Measurements from ENCODE around the gene FBXL16.

The FBXL16 gene

GRCh38 chr16:726188-726437 lies 20.5 kb upstream of the FBXL16 start:
- H3K27ac ChIP-seq (ENCODE audit: low read length) = no peak overlapping the region
- no peaks in the 10 kb centered on the region for H3K36me3 ChIP-seq (ENCODE audit: control insufficient read depth, low read depth, low read length)
- H3K4me3 ChIP-seq (ENCODE audit: low read length) = peak overlapping the region; percentile 59
- H3K27me3 ChIP-seq (ENCODE audit: control insufficient read depth, insufficient read depth, low read length) = peaks cover 18% of the 10 kb centered on the region
- no peaks in the 10 kb centered on the region for H3K4me1 ChIP-seq (ENCODE audit: control insufficient read depth, low read depth, low read length)
- H3K9ac ChIP-seq (ENCODE audit: low read length) = no peak overlapping the region
- no peaks in the 10 kb centered on the region for H3K9me3 ChIP-seq (ENCODE audit: control insufficient read depth, low read depth, low read length)

GRCh38 chr16:725463-726187 lies 20.0 kb upstream of the FBXL16 start:
- peak overlapping the region; percentile 59 for H3K4me3 ChIP-seq (ENCODE audit: low read length)
- no peaks in the 10 kb centered on the region for H3K9me3 ChIP-seq (ENCODE audit: control insufficient read depth, low read depth, low read length)
- H3K9ac ChIP-seq (ENCODE audit: low read length) = no peak overlapping the region
- no peaks in the 10 kb centered on the region for H3K36me3 ChIP-seq (ENCODE audit: control insufficient read depth, low read depth, low read length)
- H3K27me3 ChIP-seq (ENCODE audit: control insufficient read depth, insufficient read depth, low read length) = peaks cover 18% of the 10 kb centered on the region
- H3K4me1 ChIP-seq (ENCODE audit: control insufficient read depth, low read depth, low read length) = no peaks in the 10 kb centered on the region
- no peak overlapping the region for H3K27ac ChIP-seq (ENCODE audit: low read length)

GRCh38 chr16:725041-725376 lies 19.4 kb upstream of the FBXL16 start:
- Histone ChIP-seq H3K4me1 (ENCODE audit: control insufficient read depth, low read depth, low read length) (peaks cover 3% of the 10 kb centered on the region), H3K27me3 (ENCODE audit: control insufficient read depth, insufficient read depth, low read length) (peaks cover 18% of the 10 kb centered on the region), H3K9ac (ENCODE audit: low read length) (no peak overlapping the region), H3K27ac (ENCODE audit: low read length) (no peak overlapping the region), H3K4me3 (ENCODE audit: low read length) (no peak overlapping the region), H3K9me3 (ENCODE audit: control insufficient read depth, low read depth, low read length) (no peaks in the 10 kb centered on the region), H3K36me3 (ENCODE audit: control insufficient read depth, low read depth, low read length) (no peaks in the 10 kb centered on the region)

GRCh38 chr16:724188-725040 lies 18.8 kb upstream of the FBXL16 start:
- H3K9ac ChIP-seq (ENCODE audit: low read length) = no peak overlapping the region
- H3K4me3 ChIP-seq (ENCODE audit: low read length) = no peak overlapping the region
- peaks cover 9% of the 10 kb centered on the region for H3K4me1 ChIP-seq (ENCODE audit: control insufficient read depth, low read depth, low read length)
- H3K27me3 ChIP-seq (ENCODE audit: control insufficient read depth, insufficient read depth, low read length) = peaks cover 18% of the 10 kb centered on the region
- H3K27ac ChIP-seq (ENCODE audit: low read length) = no peak overlapping the region
- H3K9me3 ChIP-seq (ENCODE audit: control insufficient read depth, low read depth, low read length) = no peaks in the 10 kb centered on the region
- no peaks in the 10 kb centered on the region for H3K36me3 ChIP-seq (ENCODE audit: control insufficient read depth, low read depth, low read length)

- peaks cover 18% of the 10 kb centered on the region for H3K27me3 ChIP-seq (ENCODE audit: control insufficient read depth, insufficient read depth, low read length)
- H3K9ac ChIP-seq (ENCODE audit: low read length) = no peak overlapping the region
- no peaks in the 10 kb centered on the region for H3K9me3 ChIP-seq (ENCODE audit: control insufficient read depth, low read depth, low read length)
- no peaks in the 10 kb centered on the region for H3K36me3 ChIP-seq (ENCODE audit: control insufficient read depth, low read depth, low read length)
- no peak overlapping the region for H3K4me3 ChIP-seq (ENCODE audit: low read length)
- peaks cover 9% of the 10 kb centered on the region for H3K4me1 ChIP-seq (ENCODE audit: control insufficient read depth, low read depth, low read length)
- H3K27ac ChIP-seq (ENCODE audit: low read length) = no peak overlapping the region
Observed at GRCh38 chr16:723695-724094, 18.1 kb upstream of the FBXL16 start.

- Histone ChIP-seq H3K36me3 (ENCODE audit: control insufficient read depth, low read depth, low read length) (no peaks in the 10 kb centered on the region), H3K27me3 (ENCODE audit: control insufficient read depth, insufficient read depth, low read length) (peaks cover 18% of the 10 kb centered on the region), H3K4me3 (ENCODE audit: low read length) (no peak overlapping the region), H3K4me1 (ENCODE audit: control insufficient read depth, low read depth, low read length) (peaks cover 9% of the 10 kb centered on the region), H3K9ac (ENCODE audit: low read length) (no peak overlapping the region), H3K9me3 (ENCODE audit: control insufficient read depth, low read depth, low read length) (no peaks in the 10 kb centered on the region), H3K27ac (ENCODE audit: low read length) (no peak overlapping the region)
Observed at GRCh38 chr16:722835-723633, 17.4 kb upstream of the FBXL16 start.

GRCh38 chr16:721765-722540 lies 16.4 kb upstream of the FBXL16 start:
- Histone ChIP-seq H3K36me3 (ENCODE audit: control insufficient read depth, low read depth, low read length) (no peaks in the 10 kb centered on the region), H3K9me3 (ENCODE audit: control insufficient read depth, low read depth, low read length) (no peaks in the 10 kb centered on the region), H3K27me3 (ENCODE audit: control insufficient read depth, insufficient read depth, low read length) (peaks cover 13% of the 10 kb centered on the region), H3K27ac (ENCODE audit: low read length) (no peak overlapping the region), H3K9ac (ENCODE audit: low read length) (no peak overlapping the region), H3K4me1 (ENCODE audit: control insufficient read depth, low read depth, low read length) (peaks cover 9% of the 10 kb centered on the region), H3K4me3 (ENCODE audit: low read length) (no peak overlapping the region)

GRCh38 chr16:720990-721764 lies 15.6 kb upstream of the FBXL16 start, which contains the start of gene ANTKMT:
ANTKMT (plus strand) TSS chr16:721146; CDS start chr16:721275, 129 bp downstream.
- peaks cover 14% of the 10 kb centered on the region for H3K27me3 ChIP-seq (ENCODE audit: control insufficient read depth, insufficient read depth, low read length)
- peak within 1 kb of the TSS; percentile 81 for H3K4me3 ChIP-seq (ENCODE audit: low read length)
- H3K27ac ChIP-seq (ENCODE audit: low read length) = peak within 1 kb of the TSS; percentile 31
- no peaks in the 10 kb centered on the region for H3K9me3 ChIP-seq (ENCODE audit: control insufficient read depth, low read depth, low read length)
- no peaks in the 10 kb centered on the region for H3K36me3 ChIP-seq (ENCODE audit: control insufficient read depth, low read depth, low read length)
- peak within 1 kb of the TSS; percentile 75 for H3K9ac ChIP-seq (ENCODE audit: low read length)
- H3K4me1 ChIP-seq (ENCODE audit: control insufficient read depth, low read depth, low read length) = peaks cover 14% of the 10 kb centered on the region

GRCh38 chr16:720447-720989 lies 14.9 kb upstream of the FBXL16 start:
- Histone ChIP-seq H3K9ac (ENCODE audit: low read length) (peak overlapping the region; percentile 75), H3K27ac (ENCODE audit: low read length) (peak overlapping the region; percentile 31), H3K9me3 (ENCODE audit: control insufficient read depth, low read depth, low read length) (no peaks in the 10 kb centered on the region), H3K36me3 (ENCODE audit: control insufficient read depth, low read depth, low read length) (no peaks in the 10 kb centered on the region), H3K4me3 (ENCODE audit: low read length) (peak overlapping the region; percentile 81), H3K4me1 (ENCODE audit: control insufficient read depth, low read depth, low read length) (peaks cover 18% of the 10 kb centered on the region), H3K27me3 (ENCODE audit: control insufficient read depth, insufficient read depth, low read length) (peaks cover 14% of the 10 kb centered on the region)

GRCh38 chr16:719815-720446 lies 14.3 kb upstream of the FBXL16 start:
- Histone ChIP-seq H3K36me3 (ENCODE audit: control insufficient read depth, low read depth, low read length) (no peaks in the 10 kb centered on the region), H3K9me3 (ENCODE audit: control insufficient read depth, low read depth, low read length) (no peaks in the 10 kb centered on the region), H3K4me1 (ENCODE audit: control insufficient read depth, low read depth, low read length) (peaks cover 18% of the 10 kb centered on the region), H3K27me3 (ENCODE audit: control insufficient read depth, insufficient read depth, low read length) (peaks cover 12% of the 10 kb centered on the region), H3K4me3 (ENCODE audit: low read length) (peak overlapping the region; percentile 81), H3K9ac (ENCODE audit: low read length) (peak overlapping the region; percentile 75), H3K27ac (ENCODE audit: low read length) (no peak overlapping the region)

All from iPS-18a (cell line).